Measurements from ENCODE around the gene SMIM13. TPM values are rescaled to one million over a fixed set of nuclear protein-coding genes. Genes with fewer than 3 reads are reported as not detected.

Gene SMIM13
- total RNA-seq, 1 donor from 2014 or later: 5.8 TPM

- ATAC-seq (ENCODE audit: low read depth): no peak
- Mint-ChIP-seq H3K9me3 (no peaks in the 10 kb centered on the region), H3K4me1 (no peaks in the 10 kb centered on the region), H3K4me3 (no peak overlapping the region), H3K27me3 (peaks cover 31% of the 10 kb centered on the region), H3K36me3 (ENCODE audit: low read depth) (no peaks in the 10 kb centered on the region), H3K27ac (no peak overlapping the region)
- TF ChIP-seq, protein P1, sequence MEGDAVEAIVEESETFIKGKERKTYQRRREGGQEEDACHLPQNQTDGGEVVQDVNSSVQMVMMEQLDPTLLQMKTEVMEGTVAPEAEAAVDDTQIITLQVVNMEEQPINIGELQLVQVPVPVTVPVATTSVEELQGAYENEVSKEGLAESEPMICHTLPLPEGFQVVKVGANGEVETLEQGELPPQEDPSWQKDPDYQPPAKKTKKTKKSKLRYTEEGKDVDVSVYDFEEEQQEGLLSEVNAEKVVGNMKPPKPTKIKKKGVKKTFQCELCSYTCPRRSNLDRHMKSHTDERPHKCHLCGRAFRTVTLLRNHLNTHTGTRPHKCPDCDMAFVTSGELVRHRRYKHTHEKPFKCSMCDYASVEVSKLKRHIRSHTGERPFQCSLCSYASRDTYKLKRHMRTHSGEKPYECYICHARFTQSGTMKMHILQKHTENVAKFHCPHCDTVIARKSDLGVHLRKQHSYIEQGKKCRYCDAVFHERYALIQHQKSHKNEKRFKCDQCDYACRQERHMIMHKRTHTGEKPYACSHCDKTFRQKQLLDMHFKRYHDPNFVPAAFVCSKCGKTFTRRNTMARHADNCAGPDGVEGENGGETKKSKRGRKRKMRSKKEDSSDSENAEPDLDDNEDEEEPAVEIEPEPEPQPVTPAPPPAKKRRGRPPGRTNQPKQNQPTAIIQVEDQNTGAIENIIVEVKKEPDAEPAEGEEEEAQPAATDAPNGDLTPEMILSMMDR (IDR thresholded peaks at IDR 0.05): no peak
- intact Hi-C loops (cut with micrococcal nuclease): no loop called here
- ChIA-PET POLR2A (no interaction called here), CTCF (no interaction called here)
- DNase-seq: no peak
Observed at GRCh38 chr6:11053307-11053706, 40.3 kb upstream of the SMIM13 start.

DNA sequence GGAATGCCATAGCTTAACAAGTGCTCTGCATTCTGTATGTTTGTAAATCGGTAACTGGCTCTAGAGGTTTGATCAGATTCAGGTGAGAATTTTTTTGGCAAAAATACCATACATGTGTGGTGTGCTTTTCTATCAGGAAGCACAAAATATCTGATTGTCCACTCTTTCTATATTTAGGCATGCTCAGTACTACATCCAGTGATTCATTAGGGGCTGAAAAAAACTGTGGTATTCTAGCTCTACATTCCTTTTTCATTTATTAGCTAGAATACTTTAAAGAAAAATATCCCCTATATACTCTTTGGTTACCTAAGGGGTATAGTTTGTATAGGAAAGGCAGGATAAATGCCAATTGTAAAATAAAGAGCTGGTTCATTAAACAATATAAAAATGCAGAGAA is 38.9 kb upstream of the SMIM13 start:
- no peak for ATAC-seq (ENCODE audit: low read depth)
- no peak for DNase-seq
- POLR2A ChIA-PET: interaction anchor here (0.5 kb wide), 1 partner anchor 187 kb away, joined by 3 read pairs; no protein-coding TSS in a partner anchor
- intact Hi-C loops (cut with micrococcal nuclease): no loop called here
- Mint-ChIP-seq H3K27ac (no peak overlapping the region), H3K27me3 (peaks cover 19% of the 10 kb centered on the region), H3K36me3 (ENCODE audit: low read depth) (no peaks in the 10 kb centered on the region), H3K4me3 (no peak overlapping the region), H3K4me1 (no peaks in the 10 kb centered on the region), H3K9me3 (no peaks in the 10 kb centered on the region)
- TF ChIP-seq, protein P1 (IDR thresholded peaks at IDR 0.05): no peak
- CTCF ChIA-PET: interaction anchor here (1.7 kb wide), 1 partner anchor 14 kb away, joined by 7 read pairs; no protein-coding TSS in a partner anchor

DNA sequence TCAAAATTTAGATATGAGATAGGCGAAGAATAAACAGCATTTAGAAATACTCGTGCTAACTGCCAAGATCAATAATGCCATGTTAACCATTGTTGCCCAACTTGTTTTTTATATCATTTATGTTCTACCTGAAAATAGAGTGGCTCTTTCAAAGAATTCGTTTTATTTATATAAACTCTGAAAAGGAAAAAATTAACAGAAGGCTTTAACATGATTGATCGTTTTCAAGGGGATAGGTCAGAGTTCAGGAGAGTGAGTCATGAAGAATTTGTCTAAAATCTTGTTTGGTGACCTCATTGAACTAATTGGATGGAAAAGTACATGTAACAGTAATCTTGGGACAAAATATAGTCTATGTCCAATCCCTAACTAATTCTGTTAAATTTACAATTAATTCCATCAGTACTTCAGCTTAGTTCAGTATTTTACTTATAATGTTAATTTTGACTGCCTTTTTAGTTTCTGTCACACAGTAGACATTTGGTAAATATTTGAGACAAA is 38.5 kb upstream of the SMIM13 start:
- no peak for DNase-seq
- H3K4me1 Mint-ChIP-seq: no peaks in the 10 kb centered on the region
- intact Hi-C loops (cut with micrococcal nuclease): no loop called here
- ChIA-PET POLR2A (no interaction called here), CTCF (interaction anchor here (1.7 kb wide), 1 partner anchor 14 kb away, joined by 7 read pairs; no protein-coding TSS in a partner anchor)
- TF ChIP-seq, protein P1 (IDR thresholded peaks at IDR 0.05): no peak
- H3K36me3 Mint-ChIP-seq (ENCODE audit: low read depth): no peaks in the 10 kb centered on the region
- H3K27ac Mint-ChIP-seq: no peak overlapping the region
- no peak for ATAC-seq (ENCODE audit: low read depth)
- no peaks in the 10 kb centered on the region for H3K9me3 Mint-ChIP-seq
- H3K27me3 Mint-ChIP-seq: peaks cover 17% of the 10 kb centered on the region
- H3K4me3 Mint-ChIP-seq: no peak overlapping the region

DNA sequence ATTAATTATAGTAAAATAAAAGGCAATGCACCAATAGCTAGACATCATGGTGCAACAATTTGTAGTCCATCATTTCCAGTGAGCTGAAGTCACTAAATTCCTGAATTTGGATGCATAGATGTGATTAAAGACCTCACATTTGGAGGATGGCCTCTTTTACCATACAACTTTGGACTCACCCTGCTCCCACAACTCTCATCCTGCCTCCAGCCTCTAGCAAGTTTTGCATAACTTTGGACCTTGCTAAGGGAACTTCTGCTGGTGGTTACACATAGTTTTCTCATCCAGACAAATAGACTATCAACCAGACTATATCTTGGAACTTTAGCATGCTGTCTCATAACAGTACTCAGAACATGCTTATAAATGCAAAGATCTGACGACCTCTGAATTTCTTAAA is 36.8 kb upstream of the SMIM13 start:
- ChIA-PET CTCF (no interaction called here), POLR2A (interaction anchor here (0.5 kb wide), 1 partner anchor 12 kb away, joined by 3 read pairs; no protein-coding TSS in a partner anchor)
- H3K27ac Mint-ChIP-seq: no peak overlapping the region
- intact Hi-C loops (cut with micrococcal nuclease): no loop called here
- peaks cover 9% of the 10 kb centered on the region for H3K27me3 Mint-ChIP-seq
- ATAC-seq (ENCODE audit: low read depth) (no peak), DNase-seq (no peak)
- no peak overlapping the region for H3K4me3 Mint-ChIP-seq
- TF ChIP-seq, protein P1 (IDR thresholded peaks at IDR 0.05): no peak
- H3K4me1 Mint-ChIP-seq: no peaks in the 10 kb centered on the region
- H3K9me3 Mint-ChIP-seq: no peaks in the 10 kb centered on the region
- no peaks in the 10 kb centered on the region for H3K36me3 Mint-ChIP-seq (ENCODE audit: low read depth)

- peaks cover 5% of the 10 kb centered on the region for H3K27me3 Mint-ChIP-seq
- no peaks in the 10 kb centered on the region for H3K36me3 Mint-ChIP-seq (ENCODE audit: low read depth)
- H3K27ac Mint-ChIP-seq: no peak overlapping the region
- no peak for ATAC-seq (ENCODE audit: low read depth)
- TF ChIP-seq, protein P1 (IDR thresholded peaks at IDR 0.05): no peak
- intact Hi-C loops (cut with micrococcal nuclease): no loop called here
- no peak overlapping the region for H3K4me3 Mint-ChIP-seq
- H3K4me1 Mint-ChIP-seq: no peaks in the 10 kb centered on the region
- ChIA-PET POLR2A (no interaction called here), CTCF (no interaction called here)
- H3K9me3 Mint-ChIP-seq: no peaks in the 10 kb centered on the region
- DNase-seq: no peak
Observed at GRCh38 chr6:11058406-11058805, 35.2 kb upstream of the SMIM13 start.
